ENCODE measurements around the gene NBEAL2.
"Not testable (repeated sequence)": the region's sequence is repeated elsewhere in the genome, so short reads cannot be mapped to it uniquely, and the experiment has no call there.

The NBEAL2 gene

DNA sequence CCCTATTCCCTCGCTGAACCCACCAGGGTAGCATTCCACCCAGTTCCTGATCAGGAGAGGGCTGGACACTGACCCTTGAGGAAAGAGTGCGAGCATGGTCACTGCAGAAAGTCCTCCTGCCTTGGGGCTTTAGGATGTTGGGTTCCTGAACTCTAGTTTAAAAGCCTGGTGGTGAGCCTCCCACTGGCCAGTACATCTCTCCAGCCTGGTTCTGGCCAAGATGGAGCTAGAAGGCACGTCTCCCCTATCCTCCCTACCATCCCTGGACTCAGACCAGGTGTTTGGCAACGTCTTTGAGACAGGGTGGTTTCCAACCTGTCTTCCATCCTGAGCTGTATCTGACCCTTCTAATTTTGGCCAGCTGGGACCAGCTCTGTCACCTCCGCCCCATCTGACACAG lies 31.4 kb downstream of the NBEAL2 start:
- no peak for DNase-seq (ENCODE audit: low read depth in 2 of 2)

- DNase-seq (ENCODE audit: low read depth in 2 of 2), result no peak
These were observed 31.9 kb downstream of the NBEAL2 start for GRCh38 chr3:47011371-47011770.

DNA sequence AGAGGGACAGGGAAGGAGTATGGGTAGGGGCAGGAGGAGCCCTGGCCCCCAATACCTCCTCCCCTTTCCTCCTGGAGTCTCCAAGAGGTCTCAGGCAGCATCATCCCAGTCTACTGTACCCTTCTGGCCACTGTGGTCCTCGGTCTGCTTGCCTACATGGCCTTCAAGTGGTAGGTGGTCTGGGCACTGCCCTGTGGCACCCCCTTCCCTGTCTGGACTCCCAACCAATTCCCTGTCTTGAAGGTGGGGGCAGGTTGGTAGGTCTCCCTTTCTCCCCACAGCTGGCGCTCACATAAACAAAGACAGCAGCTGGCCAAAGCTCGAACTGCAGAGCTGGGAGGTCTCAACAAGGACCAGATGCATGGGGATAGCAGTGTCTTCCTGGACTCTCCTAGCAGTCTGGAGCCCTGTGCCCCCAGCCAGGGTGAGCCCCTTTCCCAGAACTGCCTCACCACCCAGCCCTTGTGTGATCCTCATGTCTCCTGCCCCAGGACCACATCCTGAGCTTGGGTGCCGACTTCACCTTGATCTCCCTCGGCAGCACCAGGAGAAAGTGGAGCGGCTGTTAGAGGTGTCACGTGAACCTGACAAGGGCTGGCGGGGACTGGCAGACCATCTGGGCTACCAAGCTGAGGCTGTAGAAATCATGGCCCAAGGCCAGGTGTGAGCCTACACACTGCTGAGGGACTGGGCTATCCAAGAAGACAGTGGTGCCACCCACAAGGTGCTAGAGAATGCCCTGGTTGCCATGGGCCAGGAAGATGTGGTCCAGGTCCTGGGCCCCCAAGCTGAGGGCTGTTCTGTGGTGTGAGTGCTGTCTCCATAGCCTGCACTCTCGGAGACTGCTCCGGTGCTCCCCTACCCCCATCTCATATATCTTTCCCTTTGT lies 33.1 kb downstream of the NBEAL2 start:
- no peak for DNase-seq (ENCODE audit: low read depth in 2 of 2)

DNA sequence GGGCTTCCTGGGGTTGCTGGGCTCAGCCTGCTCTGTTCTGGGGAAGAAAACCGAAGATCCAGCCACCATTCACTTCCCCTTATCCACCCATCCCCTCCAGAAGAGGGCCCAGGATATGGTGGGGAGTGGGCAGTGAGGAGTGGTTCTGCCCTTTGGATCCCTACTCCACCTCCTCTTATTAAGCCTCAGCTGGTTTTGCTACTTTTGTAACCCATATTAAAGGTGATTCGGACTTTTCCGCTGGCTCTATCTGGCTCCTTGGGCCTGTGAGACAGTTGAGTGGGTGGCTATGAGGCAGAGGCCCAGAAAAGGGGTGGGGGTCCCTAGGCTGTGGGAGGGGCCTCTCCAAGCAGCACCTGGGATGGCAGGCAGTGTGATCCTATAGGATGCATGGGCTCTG lies 33.8 kb downstream of the NBEAL2 start:
- no peak for DNase-seq (ENCODE audit: low read depth in 2 of 2)

DNA sequence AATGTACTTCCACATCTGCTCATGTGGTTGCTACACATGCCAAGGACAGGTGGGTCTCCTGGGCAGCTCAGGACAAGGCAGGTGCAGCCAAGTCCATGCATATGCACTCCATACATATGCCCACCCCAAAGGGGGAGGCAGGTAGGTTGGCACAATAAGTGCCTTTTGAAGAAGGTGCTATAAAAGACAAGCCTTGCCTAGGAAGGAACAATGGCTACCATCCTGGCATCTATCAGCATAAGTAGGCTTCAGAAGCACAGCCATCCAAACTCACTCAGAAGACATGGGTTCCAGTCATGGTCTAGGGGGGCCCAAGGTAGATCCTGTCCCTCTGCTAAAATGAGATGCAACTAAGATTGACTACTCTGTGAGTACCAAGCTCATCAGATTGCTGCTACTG lies 34.6 kb downstream of the NBEAL2 start:
- DNase-seq (ENCODE audit: low read depth in 2 of 2), result no peak

DNA sequence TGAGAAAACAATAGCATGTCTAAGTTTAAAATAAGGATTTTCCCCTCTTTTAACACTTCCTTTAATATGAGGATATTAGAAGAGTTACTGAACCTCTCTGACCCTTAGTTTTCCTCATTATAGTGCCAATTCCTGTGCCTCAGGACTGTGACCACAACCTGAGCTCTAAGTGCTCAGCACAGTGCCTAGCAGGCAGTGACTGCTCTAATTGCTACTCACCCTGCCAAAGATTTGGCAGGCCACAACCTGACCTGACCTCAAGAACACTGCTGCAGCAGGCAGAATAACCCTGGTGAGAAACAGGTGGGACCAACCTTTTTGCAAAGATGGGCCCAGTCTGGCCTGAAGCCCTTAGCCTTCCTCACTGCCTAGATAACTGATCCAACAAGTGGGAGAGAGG lies 35.7 kb downstream of the NBEAL2 start:
- DNase-seq (ENCODE audit: low read depth in 2 of 2), result no peak

DNA sequence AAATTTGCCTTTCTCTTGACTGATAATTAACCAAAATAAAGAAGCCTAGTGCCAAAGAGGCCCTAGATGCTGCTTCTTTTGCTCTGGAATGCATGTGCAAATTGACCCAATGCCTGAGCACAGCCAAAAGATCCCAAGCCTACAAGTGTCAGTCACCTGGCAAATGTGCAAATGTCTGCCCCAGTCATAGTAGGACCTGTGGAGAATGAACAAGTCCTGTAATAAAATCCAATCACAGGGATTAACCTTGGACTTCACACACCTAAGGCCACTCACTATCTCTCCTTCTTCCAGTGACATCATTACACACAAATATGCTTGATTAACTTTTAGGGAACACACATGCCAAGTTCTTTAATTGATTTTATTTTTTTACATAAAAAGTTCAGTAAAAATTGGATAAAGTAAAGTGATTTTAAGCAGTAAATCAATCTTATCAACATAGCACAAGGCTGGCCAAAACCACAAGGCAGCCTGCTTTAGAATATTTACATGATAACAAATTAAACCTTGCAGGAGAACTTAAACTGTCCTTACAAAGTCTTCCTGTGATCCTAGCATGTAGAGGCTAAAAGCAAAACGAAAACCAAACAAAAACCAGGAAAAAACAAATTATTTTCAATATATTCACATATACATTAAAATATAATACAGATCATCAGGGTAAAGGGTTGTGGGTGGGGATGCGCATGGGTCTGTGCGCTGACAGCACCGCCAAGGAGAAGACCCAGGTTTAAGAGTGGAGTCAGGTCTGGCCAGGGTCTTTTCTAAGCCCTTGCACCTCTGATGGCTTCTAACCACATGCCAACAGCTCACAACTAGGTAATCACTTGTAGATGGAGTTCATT lies 36.8 kb downstream of the NBEAL2 start:
- DNase-seq (ENCODE audit: low read depth in 2 of 2), result no peak

DNA sequence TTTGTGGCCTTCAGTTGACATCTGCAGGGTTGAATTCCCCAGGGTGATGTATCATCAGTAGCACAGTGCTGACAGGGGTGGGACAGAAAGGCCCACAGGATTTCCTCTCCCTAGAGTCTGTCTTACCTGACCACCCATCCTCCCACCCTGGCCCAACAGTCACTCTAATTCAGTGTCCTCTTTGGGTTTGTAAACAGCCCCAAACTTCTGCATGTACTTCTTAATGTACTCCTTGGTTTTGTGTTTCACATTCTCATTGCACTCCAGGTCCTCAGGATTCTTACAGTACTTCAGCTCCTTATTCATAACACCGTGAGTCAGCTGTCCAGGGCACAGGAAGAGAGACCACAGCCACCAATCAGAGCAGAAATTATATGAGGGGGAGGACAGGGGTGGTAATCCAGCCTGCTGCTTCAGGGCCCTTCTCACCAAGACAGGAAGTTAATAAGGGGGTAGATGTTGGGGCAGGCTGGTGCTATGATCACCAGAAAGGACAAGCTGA lies 37.5 kb downstream of the NBEAL2 start:
- DNase-seq (ENCODE audit: low read depth in 2 of 2), result peak; percentile 29 to 31

DNA sequence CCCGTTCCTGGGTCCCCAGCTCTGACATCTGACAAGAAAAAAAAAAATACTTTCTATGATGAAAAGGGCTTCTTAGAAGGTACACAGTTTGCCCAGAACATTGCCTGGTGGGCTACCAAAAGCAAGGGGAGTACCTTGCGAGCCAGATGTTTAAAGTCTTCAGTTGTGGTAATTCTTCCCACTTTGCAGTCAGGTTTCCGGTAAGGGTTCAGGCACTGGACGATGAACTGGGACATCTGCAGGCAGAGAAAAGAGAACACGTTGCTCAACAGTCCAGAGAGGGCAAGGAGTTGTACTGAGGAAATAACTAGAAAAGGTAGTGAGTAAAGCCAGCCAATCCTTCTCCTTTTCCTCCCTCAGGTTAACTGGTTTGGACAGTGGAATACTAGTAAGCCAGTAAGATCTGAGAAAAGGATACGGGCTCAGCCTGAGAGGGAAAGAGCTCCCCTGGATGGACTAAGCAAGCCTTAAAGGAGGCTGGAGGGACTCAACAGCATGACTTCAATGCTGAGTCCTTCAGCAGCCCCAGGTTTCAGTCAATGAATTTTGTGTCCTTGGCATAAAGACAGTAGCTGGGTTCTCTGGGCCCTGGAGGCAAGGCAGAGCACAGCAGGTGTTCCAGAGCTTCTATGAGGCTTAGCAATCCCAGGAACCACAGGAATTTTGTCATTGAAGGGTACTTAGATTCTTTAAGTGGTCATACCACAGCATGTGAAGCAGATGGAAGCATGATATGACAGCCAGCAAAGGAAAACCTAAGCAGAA lies 38.2 kb downstream of the NBEAL2 start:
- no peak for DNase-seq (ENCODE audit: low read depth in 2 of 2)

DNA sequence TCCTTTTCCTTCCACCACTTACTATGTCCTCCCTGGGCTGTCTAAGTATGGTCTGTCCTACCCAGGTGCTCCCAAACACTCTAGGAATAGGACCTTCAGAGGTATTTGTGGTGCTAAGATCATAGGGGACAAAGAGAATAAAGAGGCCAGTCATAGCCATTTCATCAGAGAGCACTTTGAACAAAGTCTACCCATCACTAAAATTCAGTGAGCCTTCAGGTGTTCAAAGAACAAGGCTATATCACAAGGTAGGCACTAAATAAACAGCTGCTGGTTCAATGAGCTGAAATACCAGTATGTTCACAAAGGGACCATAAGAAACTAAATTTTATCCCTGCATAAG lies 38.8 kb downstream of the NBEAL2 start:
- no peak for DNase-seq (ENCODE audit: low read depth in 2 of 2)

- DNase-seq (ENCODE audit: low read depth in 2 of 2), result no peak
These were observed 39.7 kb downstream of the NBEAL2 start for GRCh38 chr3:47019201-47019600.

DNA sequence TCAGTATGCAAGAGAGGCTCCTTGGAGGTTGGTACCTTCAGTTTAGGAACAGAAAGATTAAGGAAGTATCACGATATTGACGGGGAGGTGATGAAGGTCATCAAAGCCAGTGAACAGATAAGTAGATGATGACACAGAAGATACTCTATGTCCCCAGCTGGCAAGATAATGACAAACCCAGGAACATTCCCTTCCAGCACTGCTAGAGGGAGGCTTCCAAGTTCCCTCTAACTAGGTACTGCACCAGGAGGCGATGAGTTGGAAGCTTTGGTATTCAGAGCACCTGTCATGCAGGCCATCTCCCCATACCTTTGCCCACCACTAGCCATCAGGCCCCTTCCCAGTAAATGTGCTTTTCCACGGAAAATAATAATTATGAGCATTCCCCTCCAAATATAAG lies 40.8 kb downstream of the NBEAL2 start:
- no peak for DNase-seq (ENCODE audit: low read depth in 2 of 2)

DNA sequence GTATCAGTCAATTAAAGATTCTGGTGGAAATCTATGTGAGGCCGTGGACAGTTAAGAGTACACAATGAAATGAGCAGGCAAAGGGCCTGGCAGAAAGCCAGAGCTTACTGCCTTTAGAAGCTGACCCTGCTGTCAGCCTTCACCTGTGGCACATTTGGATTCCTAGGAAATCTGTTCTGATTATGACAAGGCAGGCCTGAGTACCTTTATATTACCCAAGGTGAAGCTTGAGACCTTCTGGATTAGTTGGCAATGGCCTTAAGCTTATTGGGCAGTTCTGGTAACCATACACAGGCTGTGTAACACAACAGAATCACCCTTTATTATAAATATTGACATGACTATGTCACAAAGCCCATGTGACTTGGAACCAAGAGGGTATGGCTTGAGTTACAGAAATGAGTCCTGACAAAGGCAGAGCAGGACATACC lies 43.2 kb downstream of the NBEAL2 start:
- DNase-seq (ENCODE audit: low read depth in 2 of 2), result no peak

DNA sequence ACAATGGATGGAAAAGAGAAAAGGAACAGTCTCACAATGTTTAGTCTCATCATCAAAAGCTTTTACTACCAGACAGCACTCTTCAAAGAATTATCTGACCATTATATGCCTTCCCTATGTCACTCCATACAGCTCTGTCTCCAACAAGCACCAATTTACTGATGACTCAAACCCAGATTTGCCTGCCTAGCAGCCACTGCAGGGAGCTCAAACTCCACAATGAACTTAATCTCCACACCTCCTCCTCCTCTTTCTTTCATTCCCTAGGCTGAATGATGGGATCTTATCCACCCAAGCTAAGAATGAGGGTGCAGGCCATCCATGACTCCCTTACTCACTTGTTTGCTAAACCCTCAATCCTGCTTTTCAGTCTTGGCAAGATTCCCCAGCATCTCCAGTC lies 45.5 kb downstream of the NBEAL2 start:
- DNase-seq (ENCODE audit: low read depth in 2 of 2), result no peak

DNA sequence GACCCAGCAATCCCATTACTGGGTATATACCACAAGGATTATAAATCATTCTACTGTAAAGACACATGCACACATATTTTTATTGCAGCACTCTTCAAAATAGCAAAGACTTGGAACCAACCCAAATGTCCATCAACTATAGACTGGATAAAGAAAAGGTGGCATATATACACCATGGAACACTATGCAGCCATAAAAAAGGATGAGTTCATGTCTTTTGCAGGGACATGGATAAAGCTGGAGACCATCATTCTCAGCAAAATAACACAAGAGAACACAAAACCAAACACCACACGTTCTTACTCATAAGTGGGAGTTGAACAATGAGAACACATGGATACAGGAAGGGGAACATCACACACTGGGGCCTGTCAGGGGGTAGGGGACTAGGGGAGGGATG lies 47.0 kb downstream of the NBEAL2 start:
- DNase-seq (ENCODE audit: low read depth in 2 of 2), result not testable (repeated sequence)

DNA sequence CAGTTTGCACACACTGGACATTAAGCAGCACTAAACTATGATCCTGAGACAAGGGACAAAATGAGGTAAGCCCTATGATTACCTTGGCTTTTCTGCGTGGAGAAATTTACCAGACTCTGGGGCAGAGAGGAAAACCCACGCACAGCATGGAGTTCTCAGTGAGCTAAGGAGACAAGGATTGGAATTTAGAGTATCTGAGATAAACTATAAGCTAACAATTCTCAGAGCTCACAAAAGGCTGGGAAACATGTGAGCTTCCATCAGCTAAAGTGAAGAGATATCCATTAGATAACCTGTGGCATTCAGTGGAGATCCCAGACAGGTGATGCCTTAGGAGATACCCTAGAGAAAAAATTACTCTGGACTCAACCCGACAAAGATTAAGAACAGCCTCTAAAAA lies 48.7 kb downstream of the NBEAL2 start:
- no peak for DNase-seq (ENCODE audit: low read depth in 2 of 2)

DNA sequence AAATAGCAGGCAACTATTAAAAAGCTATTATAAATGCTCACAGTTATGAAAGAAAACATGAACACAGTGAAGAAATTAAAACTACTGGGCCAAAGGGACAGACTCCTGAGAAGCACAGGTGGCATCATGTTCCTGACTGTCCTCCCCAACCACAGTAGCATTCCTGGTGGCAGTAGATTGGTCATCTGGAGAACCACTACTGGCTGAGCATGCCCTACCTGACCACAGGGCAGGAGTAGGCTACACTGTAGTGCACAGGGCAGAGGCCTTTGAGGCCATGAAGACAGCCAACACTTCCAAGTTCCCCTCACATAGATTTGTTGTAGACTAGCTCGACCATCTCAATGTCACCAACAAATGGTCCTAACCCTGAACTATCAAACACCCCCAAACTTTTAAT lies 49.2 kb downstream of the NBEAL2 start:
- DNase-seq (ENCODE audit: low read depth in 2 of 2), result no peak

- DNase-seq (ENCODE audit: low read depth in 2 of 2), result not testable (repeated sequence)
These were observed 51.6 kb downstream of the NBEAL2 start for GRCh38 chr3:47031041-47031440.

DNA sequence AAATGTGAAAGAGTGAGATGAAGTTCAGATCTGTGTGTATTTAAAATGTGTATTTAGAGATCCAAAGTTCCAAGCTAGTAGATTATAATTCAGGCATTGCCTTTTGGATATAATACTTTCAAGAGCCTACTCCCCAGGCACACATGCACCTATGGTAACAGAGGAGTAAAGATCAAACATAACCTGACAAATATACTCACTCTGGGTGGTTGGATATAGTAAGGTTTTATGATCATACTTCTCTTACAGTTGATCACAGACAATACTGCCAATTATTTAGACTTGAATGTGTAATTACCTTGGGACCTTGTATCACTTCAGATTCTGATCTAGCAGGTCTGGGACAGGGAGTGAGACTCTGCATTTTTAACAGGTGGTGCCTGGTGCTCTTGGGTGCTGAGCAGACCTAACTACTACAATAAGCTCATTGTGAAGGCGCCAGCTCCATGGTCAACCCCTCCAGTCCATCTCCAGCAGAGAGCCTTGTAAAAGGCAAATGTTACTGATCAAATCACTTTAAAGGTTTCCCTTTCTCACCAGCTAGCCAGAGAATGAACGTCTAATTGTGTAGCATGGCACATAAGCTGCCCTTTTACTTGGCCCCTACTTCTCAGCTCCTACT lies 55.5 kb downstream of the NBEAL2 start:
- DNase-seq (ENCODE audit: low read depth in 2 of 2), result no peak

GRCh38 chr3:47035645-47036044 lies 56.2 kb downstream of the NBEAL2 start:
- no peak for DNase-seq (ENCODE audit: low read depth in 2 of 2)

GRCh38 chr3:47036145-47036544 lies 56.7 kb downstream of the NBEAL2 start:
- DNase-seq (ENCODE audit: low read depth in 2 of 2), result no peak

DNA sequence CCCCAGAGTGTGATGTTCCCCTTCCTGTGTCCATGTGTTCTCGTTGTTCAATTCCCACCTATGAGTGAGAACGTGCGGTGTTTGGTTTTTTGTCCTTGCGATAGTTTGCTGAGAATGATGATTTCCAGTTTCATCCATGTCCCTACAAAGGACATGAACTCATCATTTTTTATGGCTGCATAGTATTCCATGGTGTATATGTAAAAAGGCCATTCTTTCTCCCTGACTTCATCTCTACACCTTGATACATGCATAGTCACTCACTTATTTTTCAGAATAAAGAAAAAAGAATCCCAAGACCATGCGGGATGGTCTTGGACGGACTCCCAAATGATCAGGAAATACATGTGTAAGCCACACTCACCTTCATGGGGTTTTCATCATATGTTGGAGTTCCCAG lies 57.8 kb downstream of the NBEAL2 start:
- DNase-seq (ENCODE audit: low read depth in 2 of 2), result not testable (repeated sequence)

All from fibroblast of skin of left biceps (primary cell).